Neural progenitor cell (in vitro differentiated cells): Measurements from ENCODE around the gene EIF2B2. TPM values are rescaled to one million over a fixed set of nuclear protein-coding genes. Genes with fewer than 3 reads are reported as not detected.

Source experiments
- DNase-seq: peaks from one replicate; pipeline ENCODE4 v3.0.0-alpha.2; 2016; ENCODE audit warnings: low spot score
- H2AFZ ChIP-seq: fragments of 200-600 bp; sonication (generic); replicated peaks from 2 replicates; pipeline ENCODE4 v1.6.1; 2016; ENCODE audit warnings: antibody characterized with exemption
- H3F3A ChIP-seq: fragments of 200-600 bp; sonication (generic); 2 replicates; pipeline ENCODE4 v1.6.1; 2016; ENCODE audit warnings: antibody characterized with exemption, low read depth
- H3K27ac ChIP-seq: fragments of 200-600 bp; sonication (generic); 2 replicates; pipeline ENCODE4 v1.5.1; 2016; ENCODE audit warnings: mild to moderate bottlenecking
- H3K27me3 ChIP-seq: fragments of 200-600 bp; sonication (generic); 2 replicates; pipeline ENCODE4 v1.6.1; 2016; ENCODE audit warnings: mild to moderate bottlenecking, moderate library complexity
- H3K36me3 ChIP-seq: fragments of 200-600 bp; sonication (generic); 2 replicates; pipeline ENCODE4 v1.5.1; 2016
- H3K4me1 ChIP-seq: fragments of 200-600 bp; sonication (generic); 2 replicates; pipeline ENCODE4 v1.6.1; 2016; ENCODE audit warnings: mixed run types
- H3K4me2 ChIP-seq: fragments of 200-600 bp; sonication (generic); 2 replicates; pipeline ENCODE4 v1.6.1; 2016
- H3K4me3 ChIP-seq: fragments of 200-600 bp; sonication (generic); 2 replicates; pipeline ENCODE4 v1.5.1; 2016
- H3K79me2 ChIP-seq: fragments of 200-600 bp; sonication (generic); 2 replicates; pipeline ENCODE4 v1.6.1; 2016; ENCODE audit warnings: low read depth
- H3K9ac ChIP-seq: fragments of 200-600 bp; sonication (generic); 2 replicates; pipeline ENCODE4 v1.6.1; 2016
- H3K9me3 ChIP-seq: fragments of 200-600 bp; sonication (generic); 2 replicates; pipeline ENCODE4 v1.5.1; 2016; ENCODE audit warnings: low read depth
- H4K20me1 ChIP-seq: fragments of 200-600 bp; sonication (generic); 2 replicates; pipeline ENCODE4 v1.6.1; 2016; ENCODE audit warnings: low read depth
- H3K27ac Mint-ChIP-seq: 3 replicates; pipeline ENCODE4 v1.8.0; 2021; ENCODE audit warnings: mixed read lengths
- H3K27me3 Mint-ChIP-seq: 2 replicates; pipeline ENCODE4 v1.8.0; 2022; ENCODE audit warnings: low read depth, mild to moderate bottlenecking, inconsistent platforms, moderate library complexity, mixed read lengths; ENCODE audit not compliant: insufficient read depth
- H3K36me3 Mint-ChIP-seq: 3 replicates; pipeline ENCODE4 v1.8.0; 2021; ENCODE audit warnings: mixed read lengths
- H3K4me1 Mint-ChIP-seq: 3 replicates; pipeline ENCODE4 v1.8.0; 2021; ENCODE audit warnings: mixed read lengths
- H3K4me3 Mint-ChIP-seq: 3 replicates; pipeline ENCODE4 v1.8.0; 2021; ENCODE audit warnings: mild to moderate bottlenecking, moderate library complexity, mixed read lengths
- H3K9me3 Mint-ChIP-seq: 3 replicates; pipeline ENCODE4 v1.8.0; 2020; ENCODE audit warnings: mixed read lengths
- CTCF ChIP-seq: fragments of 200-600 bp; sonication (generic); IDR thresholded peaks from 2 replicates; pipeline ENCODE4 v1.5.1; 2017; ENCODE audit warnings: antibody characterized with exemption, mild to moderate bottlenecking
- EZH2 ChIP-seq: fragments of 200-600 bp; sonication (generic); IDR thresholded peaks from 2 replicates; pipeline ENCODE4 v1.6.1; 2017; ENCODE audit warnings: antibody characterized with exemption, mild to moderate bottlenecking, moderate library complexity
- EZH2phosphoT487 ChIP-seq: fragments of 200-600 bp; sonication (generic); IDR thresholded peaks from 2 replicates; pipeline ENCODE4 v1.6.1; 2017; ENCODE audit warnings: antibody characterized with exemption
- total RNA-seq: library from RNA; depleted of rRNA; stranded (reverse); fragments of >200 nt; gene quantifications from 2 replicates; pipeline ENCODE4 v1.2.3, GENCODE V29; 2015; ENCODE audit warnings: low replicate concordance

EIF2B2 gene
- total RNA-seq, 1 donor from 2014 or later, result 26.9 TPM

- TF ChIP-seq EZH2phosphoT487 (no peak), EZH2 (no peak), CTCF (no peak)
- H3K9me3 Mint-ChIP-seq, result peaks cover 7% of the 10 kb centered on the region
- Histone ChIP-seq H3F3A (peaks cover 9% of the 10 kb centered on the region), H3K9me3 (no peaks in the 10 kb centered on the region), H4K20me1 (no peaks in the 10 kb centered on the region), H3K9ac (no peak overlapping the region), H3K36me3 (no peaks in the 10 kb centered on the region), H3K4me1 (peaks cover 10% of the 10 kb centered on the region), H3K4me3 (no peak overlapping the region), H3K79me2 (peaks cover 14% of the 10 kb centered on the region), H3K27ac (no peak overlapping the region), H2AFZ (no peak overlapping the region), H3K4me2 (no peak overlapping the region), H3K27me3 (no peaks in the 10 kb centered on the region)
- H3K4me3 Mint-ChIP-seq, result no peak overlapping the region
- DNase-seq, result no peak
- peaks cover 9% of the 10 kb centered on the region for H3K4me1 Mint-ChIP-seq
- peaks cover 2% of the 10 kb centered on the region for H3K27me3 Mint-ChIP-seq
- H3K36me3 Mint-ChIP-seq, result peaks cover 37% of the 10 kb centered on the region
- no peak overlapping the region for H3K27ac Mint-ChIP-seq
These were observed 43.6 kb downstream of the EIF2B2 start for GRCh38 chr14:75046275-75046674.

GRCh38 chr14:75046899-75047298 is 44.2 kb downstream of the EIF2B2 start:
- TF ChIP-seq CTCF, result no peak
- no peak for TF ChIP-seq EZH2
- TF ChIP-seq EZH2phosphoT487, result no peak
- no peak overlapping the region for H3K4me3 ChIP-seq
- Mint-ChIP-seq H3K4me1 (peaks cover 12% of the 10 kb centered on the region), H3K36me3 (peaks cover 37% of the 10 kb centered on the region), H3K27ac (no peak overlapping the region), H3K9me3 (peaks cover 7% of the 10 kb centered on the region), H3K27me3 (peaks cover 5% of the 10 kb centered on the region), H3K4me3 (no peak overlapping the region)
- no peak for DNase-seq
- peaks cover 10% of the 10 kb centered on the region for H3K4me1 ChIP-seq
- no peaks in the 10 kb centered on the region for H3K27me3 ChIP-seq
- H3K4me2 ChIP-seq, result no peak overlapping the region
- H3K9ac ChIP-seq, result no peak overlapping the region
- no peak overlapping the region for H3K27ac ChIP-seq
- peaks cover 14% of the 10 kb centered on the region for H3K79me2 ChIP-seq
- H3K36me3 ChIP-seq, result no peaks in the 10 kb centered on the region
- no peak overlapping the region for H2AFZ ChIP-seq
- H3K9me3 ChIP-seq, result no peaks in the 10 kb centered on the region
- peaks cover 14% of the 10 kb centered on the region for H3F3A ChIP-seq
- H4K20me1 ChIP-seq, result no peaks in the 10 kb centered on the region

GRCh38 chr14:75047506-75047905 is 44.8 kb downstream of the EIF2B2 start:
- no peak overlapping the region for H3K4me3 Mint-ChIP-seq
- Histone ChIP-seq H3K9ac (no peak overlapping the region), H3K4me3 (no peak overlapping the region), H3F3A (peaks cover 15% of the 10 kb centered on the region), H4K20me1 (no peaks in the 10 kb centered on the region), H3K9me3 (no peaks in the 10 kb centered on the region), H3K4me1 (peaks cover 10% of the 10 kb centered on the region), H3K27me3 (no peaks in the 10 kb centered on the region), H3K27ac (no peak overlapping the region), H2AFZ (no peak overlapping the region), H3K79me2 (peaks cover 14% of the 10 kb centered on the region), H3K4me2 (no peak overlapping the region), H3K36me3 (no peaks in the 10 kb centered on the region)
- peaks cover 7% of the 10 kb centered on the region for H3K9me3 Mint-ChIP-seq
- TF ChIP-seq EZH2, result no peak
- no peak for TF ChIP-seq EZH2phosphoT487
- no peak for TF ChIP-seq CTCF
- peaks cover 35% of the 10 kb centered on the region for H3K36me3 Mint-ChIP-seq
- peaks cover 12% of the 10 kb centered on the region for H3K4me1 Mint-ChIP-seq
- H3K27me3 Mint-ChIP-seq, result peaks cover 5% of the 10 kb centered on the region
- no peak for DNase-seq
- H3K27ac Mint-ChIP-seq, result no peak overlapping the region
